Measurements from ENCODE around the gene HEY2. TPM values are rescaled to one million over a fixed set of nuclear protein-coding genes. Genes with fewer than 3 reads are reported as not detected.

HEY2 gene
- total and polyA plus RNA-seq, 2 of the 8 experiments (the other 6 are each of a cell fraction or from before 2014, with no cell fraction given), result 9.1 to 16.2 TPM

DNA sequence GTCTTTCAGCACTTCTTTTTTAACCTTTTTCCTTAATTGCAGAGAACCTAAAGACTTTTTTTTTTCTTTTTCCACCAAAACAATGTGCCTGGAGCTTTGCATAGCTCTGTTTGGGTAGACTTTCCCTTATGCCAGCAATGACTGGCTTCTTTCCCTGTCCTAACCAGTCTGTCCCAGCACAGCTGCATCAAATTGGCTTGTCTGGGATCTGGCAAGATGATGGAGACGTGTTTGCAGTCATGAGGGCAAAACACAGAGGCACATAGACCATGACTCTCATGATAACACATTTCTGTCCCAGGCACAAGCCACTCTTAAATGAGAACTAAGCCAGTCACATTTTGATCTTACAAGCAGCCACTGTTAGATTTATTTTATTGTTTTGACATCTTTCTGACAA is 16.5 kb downstream of the HEY2 start:
- peaks cover 0 to 2% (median 0%) of the 10 kb centered on the region in 4 experiments; a peak in 1 of 8 replicates for H3K36me3 ChIP-seq (ENCODE audit: control insufficient read depth in 2 of 4, insufficient read depth in 4 of 4, low read length in 3 of 4)
- no peak overlapping the region for H4K5ac ChIP-seq (ENCODE audit: insufficient read length, low read depth, low read length)
- H2BK12ac ChIP-seq (ENCODE audit: low read depth, low read length), result no peak overlapping the region
- no peak overlapping the region for H3K14ac ChIP-seq (ENCODE audit: insufficient read length)
- no peaks in the 10 kb centered on the region for H3K4me1 ChIP-seq (replicated peaks in 1 of 4; ENCODE audit: control insufficient read depth in 3 of 4, insufficient read depth in 4 of 4, low read length in 3 of 4)
- no peak overlapping the region for H3K4ac ChIP-seq (replicated peaks; ENCODE audit: insufficient read length, low read depth, low read length)
- FAIRE-seq (no peak), DNase-seq (ENCODE audit: low read depth in 1 of 2, low spot score in 2 of 2) (no peak)
- H3K79me1 ChIP-seq (ENCODE audit: low read depth, low read length), result no peaks in the 10 kb centered on the region
- H4K20me1 ChIP-seq (replicated peaks in 1 of 2; ENCODE audit: control insufficient read depth in 1 of 2, insufficient read depth in 2 of 2, low read length in 2 of 2), result no peaks in the 10 kb centered on the region
- ChIA-PET CTCF (ENCODE audit: partially characterized antibody) (interaction anchor here (0.6 to 7.0 kb wide), 4 partner anchors 13 to 453 kb away, joined by 3 to 120 read pairs (median 4); no protein-coding TSS in a partner anchor), POLR2A (ENCODE audit: partially characterized antibody) (interaction anchor here (0.6 to 2.4 kb wide), 4 partner anchors 16 to 452 kb away, joined by 3 to 6 read pairs (median 4); no protein-coding TSS in a partner anchor)
- H3K4me3 ChIP-seq (ENCODE audit: extremely low read depth in 1 of 4, insufficient read depth in 2 of 4, low read depth in 3 of 4, low read length in 4 of 4), result no peak overlapping the region
- H3K9ac ChIP-seq (replicated peaks in 1 of 4; ENCODE audit: extremely low read depth in 1 of 4, low read depth in 3 of 4, low read length in 3 of 4), result no peak overlapping the region
- 83% methylated on average over 1 of the region's 1 CpG; no CpG with 5 or more reads in 1 of the 2 experiments for WGBS, 2 experiments (ENCODE audit: extremely low coverage in 1 of 2, insufficient coverage in 1 of 2, insufficient read length in 1 of 2, insufficient replicate concordance in 2 of 2, low coverage in 1 of 2, low lambda C conversion rate in 2 of 2, missing lambda C conversion rate in 1 of 2)
- no peak overlapping the region for H4K91ac ChIP-seq (replicated peaks; ENCODE audit: insufficient read length, low read length)
- no peak overlapping the region for H2BK120ac ChIP-seq (replicated peaks; ENCODE audit: low read depth, low read length)
- no peak for TF ChIP-seq CREB1 (IDR thresholded peaks at IDR 0.05)
- no peak overlapping the region for H3K56ac ChIP-seq (replicated peaks; ENCODE audit: insufficient read length, low read depth, low read length)
- no peak overlapping the region for H3K23ac ChIP-seq (ENCODE audit: insufficient read length)
- H2BK15ac ChIP-seq (ENCODE audit: low read length), result no peak overlapping the region
- no peaks in the 10 kb centered on the region for H3K23me2 ChIP-seq (ENCODE audit: low read depth, low read length)
- no peak overlapping the region for H2AFZ ChIP-seq (ENCODE audit: low read length)
- H2AK5ac ChIP-seq (ENCODE audit: low read depth, low read length), result no peak overlapping the region; the same call in 1 of the 2 replicates
- no peak overlapping the region for H3K4me2 ChIP-seq (ENCODE audit: insufficient read depth in 1 of 2, low read depth in 2 of 2, low read length in 2 of 2)
- no peaks in the 10 kb centered on the region for H3K79me2 ChIP-seq (ENCODE audit: control insufficient read depth in 1 of 2, insufficient read depth in 2 of 2, low read length in 2 of 2)
- H2BK20ac ChIP-seq (ENCODE audit: low read length), result no peak overlapping the region
- H3K9me3 ChIP-seq (ENCODE audit: insufficient read depth in 2 of 2, low read depth in 1 of 2, low read length in 1 of 2), result peaks cover 0 to 6% of the 10 kb centered on the region in 2 experiments; a peak in 1 of 4 replicates
- no peak overlapping the region for H4K8ac ChIP-seq (ENCODE audit: extremely low read depth, insufficient read depth, low read length)
- H3K27ac ChIP-seq (ENCODE audit: low read depth, low read length), result no peak overlapping the region
- no peak overlapping the region for H2BK5ac ChIP-seq (ENCODE audit: low read depth, low read length)
- H3K18ac ChIP-seq (ENCODE audit: extremely low read depth, low read length), result no peak overlapping the region
- H3K27me3 ChIP-seq (replicated peaks in 1 of 4; ENCODE audit: control insufficient read depth in 3 of 4, extremely low read depth in 1 of 4, insufficient read depth in 3 of 4, low read length in 3 of 4), result no peaks in the 10 kb centered on the region

Data from H1 (cell line).